Measurements from ENCODE around the gene MGAT3. TPM values are rescaled to one million over a fixed set of nuclear protein-coding genes. Genes with fewer than 3 reads are reported as not detected.

The MGAT3 gene
- total and polyA plus RNA-seq, 9 of the 15 experiments (the other 6 are each of a cell fraction or from before 2014, with no cell fraction given): 0.10 to 11.5 (median 4.6) TPM

DNA sequence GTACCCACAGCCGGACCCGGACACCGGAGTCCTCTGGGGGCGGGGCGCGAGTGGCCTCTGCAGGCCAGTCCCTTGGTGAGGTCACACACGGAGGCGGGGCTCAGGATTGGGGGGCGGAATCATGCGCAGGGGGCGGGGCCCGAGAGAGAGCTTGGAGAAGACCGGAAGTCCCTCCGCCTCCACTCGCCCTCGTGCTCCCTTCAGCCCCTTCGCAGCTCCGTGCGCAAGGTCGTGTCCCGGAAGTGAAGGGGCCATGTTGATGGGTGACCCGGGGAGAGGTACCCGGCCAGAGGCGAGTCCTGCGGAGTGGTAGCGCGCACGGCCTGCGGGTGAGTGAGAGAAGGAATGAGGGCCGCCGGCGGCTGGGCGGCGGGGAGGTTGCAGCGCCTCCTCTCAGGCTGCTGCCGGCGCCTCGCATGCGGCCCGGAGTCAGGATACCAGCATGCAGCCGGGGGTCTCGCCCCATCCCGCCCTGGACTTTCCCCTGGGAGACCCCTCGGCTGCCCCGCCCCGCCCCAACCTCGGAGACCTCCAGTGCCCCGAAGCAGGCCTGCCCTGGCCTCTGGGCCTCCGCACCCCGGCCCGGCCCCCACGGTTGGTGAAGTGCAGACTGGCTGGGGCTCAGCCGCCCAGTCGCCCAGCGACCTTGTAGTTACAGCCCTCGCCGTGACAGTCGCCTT is 45.4 kb downstream of the MGAT3 start, which contains the start of gene MIEF1 (continued):
- TF ChIP-seq EWSR1 (IDR thresholded peaks at IDR 0.05; ENCODE audit: borderline replicate concordance, low read depth, partially characterized antibody) (no peak), ZNF668 (CRISPR knock-in tag; IDR thresholded peaks at IDR 0.05) (no peak), ZNF778 (CRISPR knock-in tag; IDR thresholded peaks at IDR 0.05) (no peak), TAF1 (IDR thresholded peaks at IDR 0.05; ENCODE audit: control insufficient read depth, extremely low read depth, insufficient read depth, low read length, severe bottlenecking) (peak; percentile 66), TRIM28 (IDR thresholded peaks at IDR 0.05) (no peak), ZBTB7A (IDR thresholded peaks at IDR 0.05; ENCODE audit: borderline replicate concordance, control insufficient read depth, low read depth, low read length) (no peak), ZNF584 (CRISPR knock-in tag; IDR thresholded peaks at IDR 0.05; ENCODE audit: low read depth) (no peak), FOXK2 (conservative IDR thresholded peaks at IDR 0.05 in 1 of 2, IDR thresholded peaks at IDR 0.05 in 1 of 2; ENCODE audit: low read depth in 2 of 2) (peak; percentile 85 to 91; a peak in 3 of 4 replicates), NFE2 (IDR thresholded peaks at IDR 0.05; ENCODE audit: low read depth) (no peak), POLR2H (tag; IDR thresholded peaks at IDR 0.05; ENCODE audit: low read depth) (no peak), ZNF133 (CRISPR knock-in tag; IDR thresholded peaks at IDR 0.05) (no peak), TEAD4 (IDR thresholded peaks at IDR 0.05; ENCODE audit: low read length) (no peak), TEAD4 (CRISPR knock-in tag; IDR thresholded peaks at IDR 0.05; ENCODE audit: borderline replicate concordance) (no peak), SIX5 (IDR thresholded peaks at IDR 0.05; ENCODE audit: borderline replicate concordance in 1 of 2, insufficient read depth in 1 of 2, low read depth in 1 of 2, low read length in 2 of 2) (no peak), FOXP1 (CRISPR knock-in tag; IDR thresholded peaks at IDR 0.05) (no peak), CEBPG (CRISPR knock-in tag; IDR thresholded peaks at IDR 0.05) (no peak), CEBPG (tag; conservative IDR thresholded peaks at IDR 0.05 in 1 of 2, IDR thresholded peaks at IDR 0.05 in 1 of 2) (no peak), NR2F6 (CRISPR knock-in tag; IDR thresholded peaks at IDR 0.05) (no peak), MCM7 (IDR thresholded peaks at IDR 0.05) (no peak), LCOR (CRISPR knock-in tag; IDR thresholded peaks at IDR 0.05) (no peak), ZNF445 (CRISPR knock-in tag; IDR thresholded peaks at IDR 0.05; ENCODE audit: low read depth) (no peak), PHF20 (IDR thresholded peaks at IDR 0.05; ENCODE audit: partially characterized antibody) (peak; percentile 57)
- TF ChIP-seq, protein P1, sequence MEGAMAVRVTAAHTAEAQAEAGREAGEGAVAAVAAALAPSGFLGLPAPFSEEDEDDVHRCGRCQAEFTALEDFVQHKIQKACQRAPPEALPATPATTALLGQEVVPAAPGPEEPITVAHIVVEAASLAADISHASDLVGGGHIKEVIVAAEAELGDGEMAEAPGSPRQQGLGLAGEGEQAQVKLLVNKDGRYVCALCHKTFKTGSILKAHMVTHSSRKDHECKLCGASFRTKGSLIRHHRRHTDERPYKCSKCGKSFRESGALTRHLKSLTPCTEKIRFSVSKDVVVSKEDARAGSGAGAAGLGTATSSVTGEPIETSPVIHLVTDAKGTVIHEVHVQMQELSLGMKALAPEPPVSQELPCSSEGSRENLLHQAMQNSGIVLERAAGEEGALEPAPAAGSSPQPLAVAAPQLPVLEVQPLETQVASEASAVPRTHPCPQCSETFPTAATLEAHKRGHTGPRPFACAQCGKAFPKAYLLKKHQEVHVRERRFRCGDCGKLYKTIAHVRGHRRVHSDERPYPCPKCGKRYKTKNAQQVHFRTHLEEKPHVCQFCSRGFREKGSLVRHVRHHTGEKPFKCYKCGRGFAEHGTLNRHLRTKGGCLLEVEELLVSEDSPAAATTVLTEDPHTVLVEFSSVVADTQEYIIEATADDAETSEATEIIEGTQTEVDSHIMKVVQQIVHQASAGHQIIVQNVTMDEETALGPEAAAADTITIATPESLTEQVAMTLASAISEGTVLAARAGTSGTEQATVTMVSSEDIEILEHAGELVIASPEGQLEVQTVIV (CRISPR knock-in tag; IDR thresholded peaks at IDR 0.05; ENCODE audit: borderline replicate concordance): no peak
- TF ChIP-seq, protein P2, sequence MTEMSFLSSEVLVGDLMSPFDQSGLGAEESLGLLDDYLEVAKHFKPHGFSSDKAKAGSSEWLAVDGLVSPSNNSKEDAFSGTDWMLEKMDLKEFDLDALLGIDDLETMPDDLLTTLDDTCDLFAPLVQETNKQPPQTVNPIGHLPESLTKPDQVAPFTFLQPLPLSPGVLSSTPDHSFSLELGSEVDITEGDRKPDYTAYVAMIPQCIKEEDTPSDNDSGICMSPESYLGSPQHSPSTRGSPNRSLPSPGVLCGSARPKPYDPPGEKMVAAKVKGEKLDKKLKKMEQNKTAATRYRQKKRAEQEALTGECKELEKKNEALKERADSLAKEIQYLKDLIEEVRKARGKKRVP (CRISPR knock-in tag; IDR thresholded peaks at IDR 0.05): no peak
- TF ChIP-seq, protein P3, sequence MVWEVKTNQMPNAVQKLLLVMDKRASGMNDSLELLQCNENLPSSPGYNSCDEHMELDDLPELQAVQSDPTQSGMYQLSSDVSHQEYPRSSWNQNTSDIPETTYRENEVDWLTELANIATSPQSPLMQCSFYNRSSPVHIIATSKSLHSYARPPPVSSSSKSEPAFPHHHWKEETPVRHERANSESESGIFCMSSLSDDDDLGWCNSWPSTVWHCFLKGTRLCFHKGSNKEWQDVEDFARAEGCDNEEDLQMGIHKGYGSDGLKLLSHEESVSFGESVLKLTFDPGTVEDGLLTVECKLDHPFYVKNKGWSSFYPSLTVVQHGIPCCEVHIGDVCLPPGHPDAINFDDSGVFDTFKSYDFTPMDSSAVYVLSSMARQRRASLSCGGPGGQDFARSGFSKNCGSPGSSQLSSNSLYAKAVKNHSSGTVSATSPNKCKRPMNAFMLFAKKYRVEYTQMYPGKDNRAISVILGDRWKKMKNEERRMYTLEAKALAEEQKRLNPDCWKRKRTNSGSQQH (CRISPR knock-in tag; IDR thresholded peaks at IDR 0.05): no peak
